ENCODE results near the gene SLC22A4.

DNA sequence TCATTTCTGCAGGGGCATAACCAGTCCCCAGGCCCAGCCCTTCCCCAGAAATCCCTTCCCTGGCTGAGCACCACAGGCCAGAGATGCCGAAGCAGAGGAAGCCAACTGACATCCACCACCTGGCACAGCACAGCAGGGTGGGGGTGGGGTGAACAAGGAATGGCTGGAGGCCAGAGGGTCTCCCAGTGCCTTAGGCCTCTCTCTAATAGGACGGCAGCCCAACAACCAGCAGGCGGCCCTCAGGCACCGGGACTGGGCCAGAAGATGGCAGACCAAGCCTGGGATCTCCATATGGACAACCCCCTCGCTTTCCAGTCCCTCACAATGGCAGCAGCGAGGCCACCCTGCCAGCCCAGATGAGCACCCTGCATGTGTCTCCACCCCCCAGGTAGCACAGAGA is 23.5 kb upstream of the SLC22A4 start:
- no peak for TF ChIP-seq TAF1 (IDR thresholded peaks at IDR 0.05; ENCODE audit: borderline replicate concordance, insufficient read depth, low read length)
- TF ChIP-seq POLR2AphosphoS5 (IDR thresholded peaks at IDR 0.05; ENCODE audit: low read depth, low read length), result no peak
- no peak for TF ChIP-seq REST (IDR thresholded peaks at IDR 0.05; ENCODE audit: insufficient read depth in 1 of 2, low read depth in 2 of 2, low read length in 2 of 2)

Data from PFSK-1 (cell line).